ENCODE data around the gene TACO1. TPM values are rescaled to one million over a fixed set of nuclear protein-coding genes. Genes with fewer than 3 reads are reported as not detected.

TACO1 gene
- total and polyA plus RNA-seq, 2 experiments from 2014 or later = 15.4 to 19.9 TPM

DNA sequence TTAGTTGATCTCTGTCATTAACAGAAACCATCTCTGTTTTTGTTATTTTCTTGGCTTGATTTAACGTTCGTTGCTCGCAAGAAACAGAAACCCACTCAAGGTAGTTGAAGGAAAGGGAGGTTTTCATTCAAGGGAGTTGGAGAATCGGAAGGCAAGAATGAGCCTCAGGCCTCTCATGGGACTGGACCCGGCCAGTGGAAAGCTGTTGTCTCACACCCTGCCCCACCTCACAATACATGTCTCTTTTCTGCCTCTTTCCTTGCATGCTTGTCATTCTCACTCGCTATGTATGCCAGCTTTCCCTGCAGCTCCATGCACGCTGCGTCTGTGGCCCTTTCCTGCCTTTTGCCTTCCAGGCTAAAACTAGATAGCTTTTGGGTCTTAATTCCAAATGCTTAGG lies 32.1 kb upstream of the TACO1 start:
- TF ChIP-seq NANOG (IDR thresholded peaks at IDR 0.05; ENCODE audit: borderline replicate concordance) = no peak
- TF ChIP-seq ZNF331 (CRISPR knock-in tag; IDR thresholded peaks at IDR 0.05; ENCODE audit: low read depth) = no peak
- no peak for TF ChIP-seq EZH2phosphoT487 (IDR thresholded peaks at IDR 0.05; ENCODE audit: unreplicated experiment)
- TF ChIP-seq POLR2AphosphoS5 (IDR thresholded peaks at IDR 0.05; ENCODE audit: low read depth) = no peak
- TF ChIP-seq STAT1 (IDR thresholded peaks at IDR 0.05; ENCODE audit: unreplicated experiment) = no peak
- TF ChIP-seq JUNB (IDR thresholded peaks at IDR 0.05; ENCODE audit: unreplicated experiment) = no peak
- TF ChIP-seq, protein P1, sequence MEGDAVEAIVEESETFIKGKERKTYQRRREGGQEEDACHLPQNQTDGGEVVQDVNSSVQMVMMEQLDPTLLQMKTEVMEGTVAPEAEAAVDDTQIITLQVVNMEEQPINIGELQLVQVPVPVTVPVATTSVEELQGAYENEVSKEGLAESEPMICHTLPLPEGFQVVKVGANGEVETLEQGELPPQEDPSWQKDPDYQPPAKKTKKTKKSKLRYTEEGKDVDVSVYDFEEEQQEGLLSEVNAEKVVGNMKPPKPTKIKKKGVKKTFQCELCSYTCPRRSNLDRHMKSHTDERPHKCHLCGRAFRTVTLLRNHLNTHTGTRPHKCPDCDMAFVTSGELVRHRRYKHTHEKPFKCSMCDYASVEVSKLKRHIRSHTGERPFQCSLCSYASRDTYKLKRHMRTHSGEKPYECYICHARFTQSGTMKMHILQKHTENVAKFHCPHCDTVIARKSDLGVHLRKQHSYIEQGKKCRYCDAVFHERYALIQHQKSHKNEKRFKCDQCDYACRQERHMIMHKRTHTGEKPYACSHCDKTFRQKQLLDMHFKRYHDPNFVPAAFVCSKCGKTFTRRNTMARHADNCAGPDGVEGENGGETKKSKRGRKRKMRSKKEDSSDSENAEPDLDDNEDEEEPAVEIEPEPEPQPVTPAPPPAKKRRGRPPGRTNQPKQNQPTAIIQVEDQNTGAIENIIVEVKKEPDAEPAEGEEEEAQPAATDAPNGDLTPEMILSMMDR (conservative IDR thresholded peaks at IDR 0.05; ENCODE audit: low read depth in 2 of 2) = no peak
- no peak for TF ChIP-seq EZH2 (IDR thresholded peaks at IDR 0.05; ENCODE audit: low read depth, unreplicated experiment)
- TF ChIP-seq, protein P2, sequence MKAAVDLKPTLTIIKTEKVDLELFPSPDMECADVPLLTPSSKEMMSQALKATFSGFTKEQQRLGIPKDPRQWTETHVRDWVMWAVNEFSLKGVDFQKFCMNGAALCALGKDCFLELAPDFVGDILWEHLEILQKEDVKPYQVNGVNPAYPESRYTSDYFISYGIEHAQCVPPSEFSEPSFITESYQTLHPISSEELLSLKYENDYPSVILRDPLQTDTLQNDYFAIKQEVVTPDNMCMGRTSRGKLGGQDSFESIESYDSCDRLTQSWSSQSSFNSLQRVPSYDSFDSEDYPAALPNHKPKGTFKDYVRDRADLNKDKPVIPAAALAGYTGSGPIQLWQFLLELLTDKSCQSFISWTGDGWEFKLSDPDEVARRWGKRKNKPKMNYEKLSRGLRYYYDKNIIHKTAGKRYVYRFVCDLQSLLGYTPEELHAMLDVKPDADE (IDR thresholded peaks at IDR 0.05) = no peak
- TF ChIP-seq ZNF114 (CRISPR knock-in tag; IDR thresholded peaks at IDR 0.05) = no peak
- TF ChIP-seq, protein P3, sequence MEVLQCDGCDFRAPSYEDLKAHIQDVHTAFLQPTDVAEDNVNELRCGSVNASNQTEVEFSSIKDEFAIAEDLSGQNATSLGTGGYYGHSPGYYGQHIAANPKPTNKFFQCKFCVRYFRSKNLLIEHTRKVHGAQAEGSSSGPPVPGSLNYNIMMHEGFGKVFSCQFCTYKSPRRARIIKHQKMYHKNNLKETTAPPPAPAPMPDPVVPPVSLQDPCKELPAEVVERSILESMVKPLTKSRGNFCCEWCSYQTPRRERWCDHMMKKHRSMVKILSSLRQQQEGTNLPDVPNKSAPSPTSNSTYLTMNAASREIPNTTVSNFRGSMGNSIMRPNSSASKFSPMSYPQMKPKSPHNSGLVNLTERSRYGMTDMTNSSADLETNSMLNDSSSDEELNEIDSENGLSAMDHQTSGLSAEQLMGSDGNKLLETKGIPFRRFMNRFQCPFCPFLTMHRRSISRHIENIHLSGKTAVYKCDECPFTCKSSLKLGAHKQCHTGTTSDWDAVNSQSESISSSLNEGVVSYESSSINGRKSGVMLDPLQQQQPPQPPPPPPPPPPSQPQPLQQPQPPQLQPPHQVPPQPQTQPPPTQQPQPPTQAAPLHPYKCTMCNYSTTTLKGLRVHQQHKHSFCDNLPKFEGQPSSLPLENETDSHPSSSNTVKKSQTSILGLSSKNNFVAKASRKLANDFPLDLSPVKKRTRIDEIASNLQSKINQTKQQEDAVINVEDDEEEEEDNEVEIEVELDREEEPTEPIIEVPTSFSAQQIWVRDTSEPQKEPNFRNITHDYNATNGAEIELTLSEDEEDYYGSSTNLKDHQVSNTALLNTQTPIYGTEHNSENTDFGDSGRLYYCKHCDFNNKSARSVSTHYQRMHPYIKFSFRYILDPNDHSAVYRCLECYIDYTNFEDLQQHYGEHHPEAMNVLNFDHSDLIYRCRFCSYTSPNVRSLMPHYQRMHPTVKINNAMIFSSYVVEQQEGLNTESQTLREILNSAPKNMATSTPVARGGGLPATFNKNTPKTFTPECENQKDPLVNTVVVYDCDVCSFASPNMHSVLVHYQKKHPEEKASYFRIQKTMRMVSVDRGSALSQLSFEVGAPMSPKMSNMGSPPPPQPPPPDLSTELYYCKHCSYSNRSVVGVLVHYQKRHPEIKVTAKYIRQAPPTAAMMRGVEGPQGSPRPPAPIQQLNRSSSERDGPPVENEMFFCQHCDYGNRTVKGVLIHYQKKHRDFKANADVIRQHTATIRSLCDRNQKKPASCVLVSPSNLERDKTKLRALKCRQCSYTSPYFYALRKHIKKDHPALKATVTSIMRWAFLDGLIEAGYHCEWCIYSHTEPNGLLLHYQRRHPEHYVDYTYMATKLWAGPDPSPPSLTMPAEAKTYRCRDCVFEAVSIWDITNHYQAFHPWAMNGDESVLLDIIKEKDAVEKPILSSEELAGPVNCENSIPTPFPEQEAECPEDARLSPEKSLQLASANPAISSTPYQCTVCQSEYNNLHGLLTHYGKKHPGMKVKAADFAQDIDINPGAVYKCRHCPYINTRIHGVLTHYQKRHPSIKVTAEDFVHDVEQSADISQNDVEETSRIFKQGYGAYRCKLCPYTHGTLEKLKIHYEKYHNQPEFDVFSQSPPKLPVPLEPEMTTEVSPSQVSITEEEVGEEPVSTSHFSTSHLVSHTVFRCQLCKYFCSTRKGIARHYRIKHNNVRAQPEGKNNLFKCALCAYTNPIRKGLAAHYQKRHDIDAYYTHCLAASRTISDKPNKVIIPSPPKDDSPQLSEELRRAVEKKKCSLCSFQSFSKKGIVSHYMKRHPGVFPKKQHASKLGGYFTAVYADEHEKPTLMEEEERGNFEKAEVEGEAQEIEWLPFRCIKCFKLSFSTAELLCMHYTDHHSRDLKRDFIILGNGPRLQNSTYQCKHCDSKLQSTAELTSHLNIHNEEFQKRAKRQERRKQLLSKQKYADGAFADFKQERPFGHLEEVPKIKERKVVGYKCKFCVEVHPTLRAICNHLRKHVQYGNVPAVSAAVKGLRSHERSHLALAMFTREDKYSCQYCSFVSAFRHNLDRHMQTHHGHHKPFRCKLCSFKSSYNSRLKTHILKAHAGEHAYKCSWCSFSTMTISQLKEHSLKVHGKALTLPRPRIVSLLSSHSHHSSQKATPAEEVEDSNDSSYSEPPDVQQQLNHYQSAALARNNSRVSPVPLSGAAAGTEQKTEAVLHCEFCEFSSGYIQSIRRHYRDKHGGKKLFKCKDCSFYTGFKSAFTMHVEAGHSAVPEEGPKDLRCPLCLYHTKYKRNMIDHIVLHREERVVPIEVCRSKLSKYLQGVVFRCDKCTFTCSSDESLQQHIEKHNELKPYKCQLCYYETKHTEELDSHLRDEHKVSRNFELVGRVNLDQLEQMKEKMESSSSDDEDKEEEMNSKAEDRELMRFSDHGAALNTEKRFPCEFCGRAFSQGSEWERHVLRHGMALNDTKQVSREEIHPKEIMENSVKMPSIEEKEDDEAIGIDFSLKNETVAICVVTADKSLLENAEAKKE (CRISPR knock-in tag; IDR thresholded peaks at IDR 0.05) = no peak
- no peak for TF ChIP-seq CREB1 (CRISPR knock-in tag; IDR thresholded peaks at IDR 0.05; ENCODE audit: low read depth)
- TF ChIP-seq, protein P4, sequence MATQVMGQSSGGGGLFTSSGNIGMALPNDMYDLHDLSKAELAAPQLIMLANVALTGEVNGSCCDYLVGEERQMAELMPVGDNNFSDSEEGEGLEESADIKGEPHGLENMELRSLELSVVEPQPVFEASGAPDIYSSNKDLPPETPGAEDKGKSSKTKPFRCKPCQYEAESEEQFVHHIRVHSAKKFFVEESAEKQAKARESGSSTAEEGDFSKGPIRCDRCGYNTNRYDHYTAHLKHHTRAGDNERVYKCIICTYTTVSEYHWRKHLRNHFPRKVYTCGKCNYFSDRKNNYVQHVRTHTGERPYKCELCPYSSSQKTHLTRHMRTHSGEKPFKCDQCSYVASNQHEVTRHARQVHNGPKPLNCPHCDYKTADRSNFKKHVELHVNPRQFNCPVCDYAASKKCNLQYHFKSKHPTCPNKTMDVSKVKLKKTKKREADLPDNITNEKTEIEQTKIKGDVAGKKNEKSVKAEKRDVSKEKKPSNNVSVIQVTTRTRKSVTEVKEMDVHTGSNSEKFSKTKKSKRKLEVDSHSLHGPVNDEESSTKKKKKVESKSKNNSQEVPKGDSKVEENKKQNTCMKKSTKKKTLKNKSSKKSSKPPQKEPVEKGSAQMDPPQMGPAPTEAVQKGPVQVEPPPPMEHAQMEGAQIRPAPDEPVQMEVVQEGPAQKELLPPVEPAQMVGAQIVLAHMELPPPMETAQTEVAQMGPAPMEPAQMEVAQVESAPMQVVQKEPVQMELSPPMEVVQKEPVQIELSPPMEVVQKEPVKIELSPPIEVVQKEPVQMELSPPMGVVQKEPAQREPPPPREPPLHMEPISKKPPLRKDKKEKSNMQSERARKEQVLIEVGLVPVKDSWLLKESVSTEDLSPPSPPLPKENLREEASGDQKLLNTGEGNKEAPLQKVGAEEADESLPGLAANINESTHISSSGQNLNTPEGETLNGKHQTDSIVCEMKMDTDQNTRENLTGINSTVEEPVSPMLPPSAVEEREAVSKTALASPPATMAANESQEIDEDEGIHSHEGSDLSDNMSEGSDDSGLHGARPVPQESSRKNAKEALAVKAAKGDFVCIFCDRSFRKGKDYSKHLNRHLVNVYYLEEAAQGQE (IDR thresholded peaks at IDR 0.05; ENCODE audit: unreplicated experiment) = no peak
- H2AFZ ChIP-seq = no peak overlapping the region
- H3K27me3 Mint-ChIP-seq (ENCODE audit: insufficient read depth, low read depth, poor library complexity) = peaks cover 3% of the 10 kb centered on the region
- no peaks in the 10 kb centered on the region; the same call in 1 of the 2 replicates for H3F3A ChIP-seq (replicated peaks; ENCODE audit: low read depth)
- no peaks in the 10 kb centered on the region for H3K4me1 Mint-ChIP-seq
- H3K27ac ChIP-seq (ENCODE audit: low read depth) = peak overlapping the region; percentile 24; the same call in 1 of the 2 replicates
- no peaks in the 10 kb centered on the region for H3K9me2 ChIP-seq (ENCODE audit: insufficient read depth)
- H3K36me3 ChIP-seq (ENCODE audit: insufficient read depth) = no peaks in the 10 kb centered on the region
- H3K36me3 Mint-ChIP-seq (ENCODE audit: low read depth) = no peaks in the 10 kb centered on the region
- H3K27ac Mint-ChIP-seq = no peak overlapping the region
- H3K9me3 Mint-ChIP-seq = no peaks in the 10 kb centered on the region
- no peaks in the 10 kb centered on the region for H3K27me3 ChIP-seq (ENCODE audit: insufficient read depth)
- no peak for DNase-seq (ENCODE audit: low spot score)
- H3K4me2 ChIP-seq = no peak overlapping the region
- peaks cover 26% of the 10 kb centered on the region for H4K20me1 ChIP-seq (replicated peaks; ENCODE audit: insufficient read depth)
- H3K4me3 ChIP-seq = no peak overlapping the region
- H3K4me3 Mint-ChIP-seq = no peak overlapping the region
- H3K79me2 ChIP-seq (replicated peaks; ENCODE audit: insufficient read depth) = peaks cover 93% of the 10 kb centered on the region
- no peak for ATAC-seq
- no peaks in the 10 kb centered on the region for H3K4me1 ChIP-seq (ENCODE audit: insufficient read depth)

All from GM23338 (cell line).